ENCODE measurements around the gene DRC7. TPM values are rescaled to one million over a fixed set of nuclear protein-coding genes. Genes with fewer than 3 reads are reported as not detected.

DRC7 gene
- total RNA-seq, 2 experiments from 2014 or later: not detected

GRCh38 chr16:57751539-57752202, 57.1 kb downstream of the DRC7 start:
- Mint-ChIP-seq H3K36me3 (ENCODE audit: low read depth) (peaks cover 2% of the 10 kb centered on the region), H3K27ac (no peak overlapping the region), H3K4me1 (no peaks in the 10 kb centered on the region), H3K27me3 (no peaks in the 10 kb centered on the region), H3K4me3 (no peak overlapping the region), H3K9me3 (no peaks in the 10 kb centered on the region)
- ChIA-PET CTCF (interaction anchor here (0.6 to 1.2 kb wide), 3 partner anchors 40 to 159 kb away, joined by 3 read pairs; no protein-coding TSS in a partner anchor), POLR2A (no interaction called here)
- DNase-seq: no peak

GRCh38 chr16:57752203-57752580, 57.6 kb downstream of the DRC7 start:
- no peak overlapping the region for H3K27ac Mint-ChIP-seq
- no peaks in the 10 kb centered on the region for H3K27me3 Mint-ChIP-seq
- H3K36me3 Mint-ChIP-seq (ENCODE audit: low read depth): peaks cover 2% of the 10 kb centered on the region
- POLR2A ChIA-PET: no interaction called here
- no peaks in the 10 kb centered on the region for H3K4me1 Mint-ChIP-seq
- no peak for DNase-seq
- CTCF ChIA-PET: interaction anchor here (0.6 to 1.2 kb wide), 2 partner anchors 40 to 160 kb away, joined by 3 read pairs; no protein-coding TSS in a partner anchor
- no peaks in the 10 kb centered on the region for H3K9me3 Mint-ChIP-seq
- H3K4me3 Mint-ChIP-seq: no peak overlapping the region

GRCh38 chr16:57752581-57753447, 58.2 kb downstream of the DRC7 start:
- DNase-seq: no peak
- Mint-ChIP-seq H3K36me3 (ENCODE audit: low read depth) (peaks cover 2% of the 10 kb centered on the region), H3K27ac (no peak overlapping the region), H3K9me3 (no peaks in the 10 kb centered on the region), H3K4me3 (no peak overlapping the region), H3K27me3 (no peaks in the 10 kb centered on the region), H3K4me1 (no peaks in the 10 kb centered on the region)
- ChIA-PET POLR2A (no interaction called here), CTCF (no interaction called here)

GRCh38 chr16:57753448-57754353, 59.1 kb downstream of the DRC7 start:
- no peaks in the 10 kb centered on the region for H3K4me1 Mint-ChIP-seq
- no peaks in the 10 kb centered on the region for H3K9me3 Mint-ChIP-seq
- no peak overlapping the region for H3K27ac Mint-ChIP-seq
- ChIA-PET CTCF (no interaction called here), POLR2A (no interaction called here)
- H3K36me3 Mint-ChIP-seq (ENCODE audit: low read depth): peaks cover 2% of the 10 kb centered on the region
- no peak overlapping the region for H3K4me3 Mint-ChIP-seq
- DNase-seq: no peak
- no peaks in the 10 kb centered on the region for H3K27me3 Mint-ChIP-seq

- ChIA-PET CTCF (interaction anchor here (0.6 kb wide), 1 partner anchor 749 kb away, joined by 3 read pairs; no protein-coding TSS in a partner anchor), POLR2A (no interaction called here)
- H3K36me3 Mint-ChIP-seq (ENCODE audit: low read depth): peaks cover 2% of the 10 kb centered on the region
- H3K27ac Mint-ChIP-seq: no peak overlapping the region
- H3K4me3 Mint-ChIP-seq: no peak overlapping the region
- no peaks in the 10 kb centered on the region for H3K4me1 Mint-ChIP-seq
- H3K9me3 Mint-ChIP-seq: no peaks in the 10 kb centered on the region
- H3K27me3 Mint-ChIP-seq: no peaks in the 10 kb centered on the region
- no peak for DNase-seq
These were observed 59.9 kb downstream of the DRC7 start for GRCh38 chr16:57754354-57755060.

- no peak overlapping the region for H3K27ac Mint-ChIP-seq
- H3K4me3 Mint-ChIP-seq: no peak overlapping the region
- CTCF ChIA-PET: interaction anchor here (0.6 kb wide), 1 partner anchor 750 kb away, joined by 3 read pairs; no protein-coding TSS in a partner anchor
- H3K36me3 Mint-ChIP-seq (ENCODE audit: low read depth): peaks cover 2% of the 10 kb centered on the region
- H3K9me3 Mint-ChIP-seq: no peaks in the 10 kb centered on the region
- POLR2A ChIA-PET: no interaction called here
- H3K27me3 Mint-ChIP-seq: no peaks in the 10 kb centered on the region
- H3K4me1 Mint-ChIP-seq: no peaks in the 10 kb centered on the region
- no peak for DNase-seq
These were observed 60.6 kb downstream of the DRC7 start for GRCh38 chr16:57755061-57755684.

GRCh38 chr16:57755726-57756423, 61.3 kb downstream of the DRC7 start:
- H3K4me1 Mint-ChIP-seq: no peaks in the 10 kb centered on the region
- no peak for DNase-seq
- no peaks in the 10 kb centered on the region for H3K9me3 Mint-ChIP-seq
- peak overlapping the region; percentile 25 for H3K27ac Mint-ChIP-seq
- peaks cover 2% of the 10 kb centered on the region for H3K36me3 Mint-ChIP-seq (ENCODE audit: low read depth)
- H3K4me3 Mint-ChIP-seq: no peak overlapping the region
- CTCF ChIA-PET: interaction anchor here (0.8 to 1.1 kb wide), 3 partner anchors 10 to 107 kb away, joined by 3 to 4 read pairs (median 3); no protein-coding TSS in a partner anchor
- no peaks in the 10 kb centered on the region for H3K27me3 Mint-ChIP-seq
- POLR2A ChIA-PET: no interaction called here

GRCh38 chr16:57756424-57757325, 62.1 kb downstream of the DRC7 start:
- no peak for DNase-seq
- H3K27ac Mint-ChIP-seq: peak overlapping the region; percentile 25
- ChIA-PET POLR2A (no interaction called here), CTCF (interaction anchor here (0.7 to 2.1 kb wide), 7 partner anchors 9 to 180 kb away, joined by 3 to 7 read pairs (median 3); no protein-coding TSS in a partner anchor)
- H3K9me3 Mint-ChIP-seq: no peaks in the 10 kb centered on the region
- H3K4me3 Mint-ChIP-seq: no peak overlapping the region
- H3K4me1 Mint-ChIP-seq: no peaks in the 10 kb centered on the region
- peaks cover 2% of the 10 kb centered on the region for H3K36me3 Mint-ChIP-seq (ENCODE audit: low read depth)
- H3K27me3 Mint-ChIP-seq: no peaks in the 10 kb centered on the region

GRCh38 chr16:57757326-57757786, 62.8 kb downstream of the DRC7 start:
- H3K36me3 Mint-ChIP-seq (ENCODE audit: low read depth): peaks cover 2% of the 10 kb centered on the region
- peak; percentile 90 for DNase-seq
- ChIA-PET POLR2A (no interaction called here), CTCF (interaction anchor here (0.6 to 2.1 kb wide), 7 partner anchors 9 to 180 kb away, joined by 3 to 7 read pairs (median 4); no protein-coding TSS in a partner anchor)
- H3K4me1 Mint-ChIP-seq: no peaks in the 10 kb centered on the region
- no peaks in the 10 kb centered on the region for H3K27me3 Mint-ChIP-seq
- H3K9me3 Mint-ChIP-seq: no peaks in the 10 kb centered on the region
- no peak overlapping the region for H3K27ac Mint-ChIP-seq
- no peak overlapping the region for H3K4me3 Mint-ChIP-seq

GRCh38 chr16:57757883-57758282, 63.3 kb downstream of the DRC7 start:
- H3K4me3 Mint-ChIP-seq: no peak overlapping the region
- ChIA-PET CTCF (interaction anchor here (0.6 to 2.1 kb wide), 4 partner anchors 12 to 181 kb away, joined by 3 to 7 read pairs (median 4); no protein-coding TSS in a partner anchor), POLR2A (no interaction called here)
- no peak for DNase-seq
- H3K27ac Mint-ChIP-seq: peak overlapping the region; percentile 2
- no peaks in the 10 kb centered on the region for H3K9me3 Mint-ChIP-seq
- H3K4me1 Mint-ChIP-seq: no peaks in the 10 kb centered on the region
- H3K27me3 Mint-ChIP-seq: no peaks in the 10 kb centered on the region
- H3K36me3 Mint-ChIP-seq (ENCODE audit: low read depth): peaks cover 2% of the 10 kb centered on the region
